ENCODE results near the gene SPTA1.
"Not testable (repeated sequence)": the region's sequence is repeated elsewhere in the genome, so short reads cannot be mapped to it uniquely, and the experiment has no call there.

Gene SPTA1

GRCh38 chr1:158700552-158700951, 14.0 kb upstream of the SPTA1 start, which contains the start of gene OR6K2:
TSS of gene OR6K2 (minus strand) at chr1:158700652. CDS start at chr1:158700652, 0 bp downstream.
- in situ Hi-C loops (cut with MboI; ENCODE audit: low sequenced_read_pairs), result no loop called here

GRCh38 chr1:158694596-158694995, 8.1 kb upstream of the SPTA1 start:
- H3K9me3 ChIP-seq, result no peaks in the 10 kb centered on the region
- H3K27me3 ChIP-seq (ENCODE audit: low read depth), result no peaks in the 10 kb centered on the region
- no peak overlapping the region for H3K4me3 ChIP-seq
- no peaks in the 10 kb centered on the region for H3K36me3 ChIP-seq (replicated peaks)
- H3K4me1 ChIP-seq, result no peaks in the 10 kb centered on the region
- no peak for DNase-seq (ENCODE audit: low spot score in 2 of 2)
- in situ Hi-C loops (cut with MboI; ENCODE audit: low sequenced_read_pairs), result no loop called here

More at GRCh38 chr1:158700552-158700951, 14.0 kb upstream of the SPTA1 start, which contains the start of gene OR6K2:
- no peaks in the 10 kb centered on the region for H3K36me3 ChIP-seq (replicated peaks)
- H3K4me1 ChIP-seq, result no peaks in the 10 kb centered on the region
- H3K4me3 ChIP-seq, result no peak within 1 kb of the TSS
- H3K9me3 ChIP-seq, result no peaks in the 10 kb centered on the region
- DNase-seq (ENCODE audit: low spot score in 2 of 2), result no peak
- no peaks in the 10 kb centered on the region for H3K27me3 ChIP-seq (ENCODE audit: low read depth)

GRCh38 chr1:158692356-158692755, 5.8 kb upstream of the SPTA1 start:
- no peaks in the 10 kb centered on the region for H3K36me3 ChIP-seq (replicated peaks)
- H3K9me3 ChIP-seq, result no peaks in the 10 kb centered on the region
- no peaks in the 10 kb centered on the region for H3K27me3 ChIP-seq (ENCODE audit: low read depth)
- H3K4me1 ChIP-seq, result no peaks in the 10 kb centered on the region
- in situ Hi-C loops (cut with MboI; ENCODE audit: low sequenced_read_pairs), result no loop called here
- no peak overlapping the region for H3K4me3 ChIP-seq
- DNase-seq (ENCODE audit: low spot score in 2 of 2), result no peak

- no peaks in the 10 kb centered on the region for H3K9me3 ChIP-seq
- H3K36me3 ChIP-seq (replicated peaks), result no peaks in the 10 kb centered on the region
- no peak overlapping the region for H3K4me3 ChIP-seq
- no peaks in the 10 kb centered on the region for H3K27me3 ChIP-seq (ENCODE audit: low read depth)
- H3K4me1 ChIP-seq, result no peaks in the 10 kb centered on the region
- DNase-seq (ENCODE audit: low spot score in 2 of 2), result no peak
- in situ Hi-C loops (cut with MboI; ENCODE audit: low sequenced_read_pairs), result no loop called here
Observed at GRCh38 chr1:158691907-158692306, 5.4 kb upstream of the SPTA1 start.

GRCh38 chr1:158691149-158691548, 4.6 kb upstream of the SPTA1 start:
- H3K4me1 ChIP-seq; DNase-seq (ENCODE audit: low spot score in 2 of 2); H3K27me3 ChIP-seq (ENCODE audit: low read depth); H3K4me3 ChIP-seq; H3K36me3 ChIP-seq (replicated peaks); in situ Hi-C loops (cut with MboI; ENCODE audit: low sequenced_read_pairs); H3K9me3 ChIP-seq: not testable (repeated sequence)

GRCh38 chr1:158689875-158690274, 3.4 kb upstream of the SPTA1 start:
- H3K36me3 ChIP-seq (replicated peaks), result no peaks in the 10 kb centered on the region
- no peaks in the 10 kb centered on the region for H3K27me3 ChIP-seq (ENCODE audit: low read depth)
- DNase-seq (ENCODE audit: low spot score in 2 of 2), result no peak
- in situ Hi-C loops (cut with MboI; ENCODE audit: low sequenced_read_pairs), result no loop called here
- no peaks in the 10 kb centered on the region for H3K4me1 ChIP-seq
- H3K9me3 ChIP-seq, result no peaks in the 10 kb centered on the region
- H3K4me3 ChIP-seq, result no peak overlapping the region

- Histone ChIP-seq H3K4me1 (no peaks in the 10 kb centered on the region), H3K4me3 (no peak overlapping the region), H3K27me3 (ENCODE audit: low read depth) (no peaks in the 10 kb centered on the region), H3K9me3 (no peaks in the 10 kb centered on the region), H3K36me3 (replicated peaks) (no peaks in the 10 kb centered on the region)
- no peak for DNase-seq (ENCODE audit: low spot score in 2 of 2)
- in situ Hi-C loops (cut with MboI; ENCODE audit: low sequenced_read_pairs), result no loop called here
Observed at GRCh38 chr1:158689110-158689509, 2.6 kb upstream of the SPTA1 start.

GRCh38 chr1:158688343-158688742, 1.8 kb upstream of the SPTA1 start:
- H3K27me3 ChIP-seq (ENCODE audit: low read depth); in situ Hi-C loops (cut with MboI; ENCODE audit: low sequenced_read_pairs); H3K36me3 ChIP-seq (replicated peaks); H3K4me1 ChIP-seq; H3K9me3 ChIP-seq; H3K4me3 ChIP-seq; DNase-seq (ENCODE audit: low spot score in 2 of 2): not testable (repeated sequence)

GRCh38 chr1:158687037-158687436, 522 bp upstream of the SPTA1 start:
- Histone ChIP-seq H3K36me3 (replicated peaks) (no peaks in the 10 kb centered on the region), H3K9me3 (no peaks in the 10 kb centered on the region), H3K4me1 (no peaks in the 10 kb centered on the region), H3K27me3 (ENCODE audit: low read depth) (no peaks in the 10 kb centered on the region), H3K4me3 (no peak overlapping the region)
- in situ Hi-C loops (cut with MboI; ENCODE audit: low sequenced_read_pairs), result no loop called here
- DNase-seq (ENCODE audit: low spot score in 2 of 2), result no peak

- Histone ChIP-seq H3K9me3 (no peaks in the 10 kb centered on the region), H3K4me3 (no peak overlapping the region), H3K36me3 (replicated peaks) (no peaks in the 10 kb centered on the region), H3K27me3 (ENCODE audit: low read depth) (no peaks in the 10 kb centered on the region), H3K4me1 (no peaks in the 10 kb centered on the region)
- DNase-seq (ENCODE audit: low spot score in 2 of 2), result no peak
- in situ Hi-C loops (cut with MboI; ENCODE audit: low sequenced_read_pairs), result no loop called here
Observed at GRCh38 chr1:158685085-158685484, 1.4 kb downstream of the SPTA1 start.

- Histone ChIP-seq H3K27me3 (ENCODE audit: low read depth) (no peaks in the 10 kb centered on the region), H3K4me3 (no peak overlapping the region), H3K4me1 (no peaks in the 10 kb centered on the region), H3K36me3 (replicated peaks) (no peaks in the 10 kb centered on the region), H3K9me3 (no peaks in the 10 kb centered on the region)
- in situ Hi-C loops (cut with MboI; ENCODE audit: low sequenced_read_pairs), result no loop called here
- no peak for DNase-seq (ENCODE audit: low spot score in 2 of 2)
Observed at GRCh38 chr1:158681606-158682005, 4.9 kb downstream of the SPTA1 start.

- Histone ChIP-seq H3K4me3 (no peak overlapping the region), H3K4me1 (no peaks in the 10 kb centered on the region), H3K27me3 (ENCODE audit: low read depth) (no peaks in the 10 kb centered on the region), H3K36me3 (replicated peaks) (no peaks in the 10 kb centered on the region), H3K9me3 (no peaks in the 10 kb centered on the region)
- in situ Hi-C loops (cut with MboI; ENCODE audit: low sequenced_read_pairs), result no loop called here
- no peak for DNase-seq (ENCODE audit: low spot score in 2 of 2)
Observed at GRCh38 chr1:158679289-158679688, 7.2 kb downstream of the SPTA1 start.

- Histone ChIP-seq H3K4me3 (no peak overlapping the region), H3K9me3 (no peaks in the 10 kb centered on the region), H3K36me3 (replicated peaks) (no peaks in the 10 kb centered on the region), H3K27me3 (ENCODE audit: low read depth) (no peaks in the 10 kb centered on the region), H3K4me1 (no peaks in the 10 kb centered on the region)
- DNase-seq (ENCODE audit: low spot score in 2 of 2), result no peak
- in situ Hi-C loops (cut with MboI; ENCODE audit: low sequenced_read_pairs), result no loop called here
Observed at GRCh38 chr1:158675563-158676323, 10.8 kb downstream of the SPTA1 start.

GRCh38 chr1:158674302-158674701, 12.2 kb downstream of the SPTA1 start:
- no peaks in the 10 kb centered on the region for H3K27me3 ChIP-seq (ENCODE audit: low read depth)
- H3K36me3 ChIP-seq (replicated peaks), result no peaks in the 10 kb centered on the region
- no peak for DNase-seq (ENCODE audit: low spot score in 2 of 2)
- no peaks in the 10 kb centered on the region for H3K9me3 ChIP-seq
- no peak overlapping the region for H3K4me3 ChIP-seq
- in situ Hi-C loops (cut with MboI; ENCODE audit: low sequenced_read_pairs), result no loop called here
- no peaks in the 10 kb centered on the region for H3K4me1 ChIP-seq

GRCh38 chr1:158666037-158666436, 20.5 kb downstream of the SPTA1 start:
- H3K9me3 ChIP-seq, result no peaks in the 10 kb centered on the region
- H3K27me3 ChIP-seq (ENCODE audit: low read depth), result no peaks in the 10 kb centered on the region
- H3K4me3 ChIP-seq, result no peak overlapping the region
- no peak for DNase-seq (ENCODE audit: low spot score in 2 of 2)
- H3K36me3 ChIP-seq (replicated peaks), result no peaks in the 10 kb centered on the region
- in situ Hi-C loops (cut with MboI; ENCODE audit: low sequenced_read_pairs), result no loop called here
- H3K4me1 ChIP-seq, result no peaks in the 10 kb centered on the region

Data from HAP-1 (cell line).